GM10248 (cell line): Measurements from ENCODE around the gene BPIFB6.

Experiments
- CTCF ChIA-PET: fragments of 300-600 bp; sonication (Branson Sonifier 250); formaldehyde crosslinking; extraction: SDS; loops from one replicate; lab custom pipeline; 2021; ENCODE audit warnings: antibody characterized with exemption; lab: Yijun Ruan, JAX
- POLR2A ChIA-PET: fragments of 350-650 bp; sonication (Branson Sonifier 250); formaldehyde crosslinking; extraction: SDS; loops from one replicate; lab custom pipeline; 2020; ENCODE audit warnings: antibody characterized with exemption; lab: Yijun Ruan, JAX
- DNase-seq: peaks from one replicate; pipeline ENCODE4 v3.0.0; 2012; ENCODE audit errors: extremely low spot score
- CTCF ChIP-seq: IDR thresholded peaks from 2 replicates; pipeline ENCODE4 v1.5.1; 2012; ENCODE audit warnings: mild to moderate bottlenecking, low read depth; ENCODE audit errors: extremely low read depth, missing control alignments, control extremely low read depth

BPIFB6 gene

GRCh38 chr20:33053291-33054106, 22.1 kb downstream of the BPIFB6 start, which contains the start of gene BPIFB3:
Gene BPIFB3, plus strand, starts transcription at chr20:33053903. Its CDS starts 1,533 bp downstream, at chr20:33055436.
- TF ChIP-seq CTCF: no peak
- ChIA-PET POLR2A (no interaction called here), CTCF (no interaction called here)
- no peak for DNase-seq

GRCh38 chr20:33054381-33054780, 22.9 kb downstream of the BPIFB6 start:
- DNase-seq: no peak
- CTCF ChIA-PET: interaction anchor here (0.7 kb wide), 1 partner anchor 22 kb away, joined by 3 read pairs; no protein-coding TSS in a partner anchor
- no peak for TF ChIP-seq CTCF
- POLR2A ChIA-PET: no interaction called here

- no peak for DNase-seq
- POLR2A ChIA-PET: no interaction called here
- CTCF ChIA-PET: interaction anchor here (0.7 kb wide), 1 partner anchor 23 kb away, joined by 3 read pairs; no protein-coding TSS in a partner anchor
- no peak for TF ChIP-seq CTCF
Measured at GRCh38 chr20:33054791-33055190, 23.3 kb downstream of the BPIFB6 start.

GRCh38 chr20:33059136-33059535, 27.7 kb downstream of the BPIFB6 start:
- POLR2A ChIA-PET: no interaction called here
- no peak for DNase-seq
- CTCF ChIA-PET: interaction anchor here (1.8 kb wide), 1 partner anchor 9 kb away, joined by 4 read pairs; no protein-coding TSS in a partner anchor
- TF ChIP-seq CTCF: no peak

- POLR2A ChIA-PET: no interaction called here
- DNase-seq: no peak
- CTCF ChIA-PET: no interaction called here
- TF ChIP-seq CTCF: no peak
Measured at GRCh38 chr20:33059741-33060390, 28.4 kb downstream of the BPIFB6 start.

- ChIA-PET POLR2A (no interaction called here), CTCF (no interaction called here)
- DNase-seq: no peak
- TF ChIP-seq CTCF: no peak
Measured at GRCh38 chr20:33061658-33062028, 30.2 kb downstream of the BPIFB6 start.
